SK-N-SH (cell line): Measurements from ENCODE around the gene KDM1A.

ENCODE experiments used
- CTCF ChIP-seq: fragments of 200-600 bp; sonication (generic); IDR thresholded peaks from 2 replicates; pipeline ENCODE4 v1.6.1; 2017; ENCODE audit warnings: antibody characterized with exemption, mild to moderate bottlenecking, moderate library complexity
- EP300 ChIP-seq, 2 experiments: IDR thresholded peaks; 2 replicates each; pipeline versions ENCODE4 v1.4.0 to v1.6.1; 2012; ENCODE audit warnings: borderline replicate concordance in 1 of 2, low read depth in 1 of 2, low read length in 1 of 2
- FOXM1 ChIP-seq: IDR thresholded peaks from 2 replicates; pipeline ENCODE4 v1.4.0; 2012; ENCODE audit warnings: low read depth, mild to moderate bottlenecking
- POLR2AphosphoS5 ChIP-seq: IDR thresholded peaks from 2 replicates; pipeline ENCODE4 v1.6.1; 2012; ENCODE audit warnings: low read depth, low read length
- RXRA ChIP-seq: IDR thresholded peaks from 2 replicates; pipeline ENCODE4 v1.4.0; 2012; ENCODE audit warnings: low read depth, mild to moderate bottlenecking, borderline replicate concordance
- YY1 ChIP-seq: IDR thresholded peaks from 2 replicates; pipeline ENCODE4 v1.4.0; 2012; ENCODE audit warnings: low read depth, mild to moderate bottlenecking

GRCh38 chr1:23039308-23039826, 20.1 kb downstream of the KDM1A start:
- TF ChIP-seq CTCF (no peak), YY1 (no peak), FOXM1 (no peak), RXRA (no peak), EP300 (IDR thresholded peaks at IDR 0.05; ENCODE audit: borderline replicate concordance in 1 of 2, low read depth in 1 of 2, low read length in 1 of 2) (no peak), POLR2AphosphoS5 (no peak)
